HEK293 (cell line): ENCODE data around the gene SORD.

Experiments used
- CTCF ChIA-PET: fragments of 350-600 bp; formaldehyde crosslinking; extraction: SDS; loops from one replicate; lab custom pipeline; 2021; ENCODE audit warnings: antibody characterized with exemption; lab: Yijun Ruan, JAX
- POLR2A ChIA-PET: fragments of 300-600 bp; formaldehyde crosslinking; extraction: SDS; loops from one replicate; lab custom pipeline; 2020; ENCODE audit warnings: antibody characterized with exemption, inconsistent platforms; lab: Yijun Ruan, JAX
- H3K27ac ChIP-seq: fragments of 200-500 bp; sonication (Bioruptor generic); 2 replicates; pipeline ENCODE4 v1.5.1; 2014; ENCODE audit warnings: low read depth, low read length, control low read depth, inconsistent platforms; ENCODE audit errors: extremely low read depth
- H3K36me3 ChIP-seq, 2 experiments: fragments of 200-500 bp in 1 of 2; sonication (Bioruptor generic) in 1 of 2; 1 replicate in 1 of 2; 2 replicates in 1 of 2; pipeline ENCODE4 v1.5.1; 2014 to 2017; ENCODE audit warnings: inconsistent platforms in 2 of 2, low read length in 2 of 2; ENCODE audit not compliant: control insufficient read depth in 2 of 2, insufficient read depth in 1 of 2
- H3K4me1 ChIP-seq: fragments of 200-500 bp; sonication (Bioruptor generic); 2 replicates; pipeline ENCODE4 v1.5.1; 2014; ENCODE audit warnings: mild to moderate bottlenecking, low read length, inconsistent platforms; ENCODE audit not compliant: control insufficient read depth, insufficient read depth
- H3K4me3 ChIP-seq: 2 replicates; pipeline ENCODE4 v1.5.1; 2011; ENCODE audit warnings: low read depth, mild to moderate bottlenecking, control low read depth, low read length, moderate library complexity
- H3K9me3 ChIP-seq: fragments of 200-500 bp; sonication (Bioruptor generic); 2 replicates; pipeline ENCODE4 v1.5.1; 2014; ENCODE audit warnings: low read depth, low read length, inconsistent platforms; ENCODE audit not compliant: control insufficient read depth, insufficient read depth
- EGR2 ChIP-seq: fragments of 450-650 bp; formaldehyde crosslinking; IDR thresholded peaks from 2 replicates; pipeline ENCODE4 v1.5.1; 2016; ENCODE audit warnings: low read depth, missing biosample characterization, missing genetic modification characterization
- GFI1B ChIP-seq: fragments of 450-650 bp; formaldehyde crosslinking; IDR thresholded peaks from 2 replicates; pipeline ENCODE4 v1.5.1; 2016; ENCODE audit warnings: missing biosample characterization, missing genetic modification characterization
- HIC1 ChIP-seq: fragments of 450-650 bp; formaldehyde crosslinking; IDR thresholded peaks from 2 replicates; pipeline ENCODE4 v1.5.1; 2016; ENCODE audit warnings: missing biosample characterization, missing genetic modification characterization
- KLF1 ChIP-seq: fragments of 450-650 bp; formaldehyde crosslinking; IDR thresholded peaks from 2 replicates; pipeline ENCODE4 v1.5.1; 2016; ENCODE audit warnings: missing biosample characterization, missing genetic modification characterization
- ZBTB48 ChIP-seq: fragments of 450-650 bp; formaldehyde crosslinking; IDR thresholded peaks from 2 replicates; pipeline ENCODE4 v1.5.1; 2016; ENCODE audit warnings: missing biosample characterization, missing genetic modification characterization
- ZBTB7A ChIP-seq: fragments of 450-650 bp; formaldehyde crosslinking; IDR thresholded peaks from 2 replicates; pipeline ENCODE4 v1.5.1; 2016; ENCODE audit warnings: low read depth, missing biosample characterization, missing genetic modification characterization
- ZEB2 ChIP-seq: fragments of 450-650 bp; formaldehyde crosslinking; IDR thresholded peaks from 2 replicates; pipeline ENCODE4 v1.5.1; 2016; ENCODE audit warnings: missing biosample characterization, missing genetic modification characterization
- ZFHX2 ChIP-seq: fragments of 450-650 bp; formaldehyde crosslinking; conservative IDR thresholded peaks from 2 replicates; pipeline ENCODE4 v1.5.1; 2016; ENCODE audit warnings: missing biosample characterization, missing genetic modification characterization
- ZFP37 ChIP-seq: fragments of 450-650 bp; formaldehyde crosslinking; IDR thresholded peaks from 2 replicates; pipeline ENCODE4 v1.5.1; 2016; ENCODE audit warnings: missing biosample characterization, missing genetic modification characterization
- ZNF174 ChIP-seq: fragments of 450-650 bp; formaldehyde crosslinking; IDR thresholded peaks from 2 replicates; pipeline ENCODE4 v1.5.0; 2017; ENCODE audit warnings: missing biosample characterization, mild to moderate bottlenecking, missing genetic modification characterization
- ZNF175 ChIP-seq: fragments of 450-650 bp; formaldehyde crosslinking; IDR thresholded peaks from 2 replicates; pipeline ENCODE4 v1.5.1; 2016; ENCODE audit warnings: missing biosample characterization, missing genetic modification characterization
- ZNF19 ChIP-seq: fragments of 450-650 bp; formaldehyde crosslinking; IDR thresholded peaks from 2 replicates; pipeline ENCODE4; 2016; ENCODE audit warnings: missing biosample characterization, missing genetic modification characterization, low read depth
- ZNF2 ChIP-seq: fragments of 450-650 bp; formaldehyde crosslinking; IDR thresholded peaks from 2 replicates; pipeline ENCODE4 v1.5.1; 2016; ENCODE audit warnings: missing biosample characterization, missing genetic modification characterization
- ZNF280C ChIP-seq: fragments of 450-650 bp; formaldehyde crosslinking; IDR thresholded peaks from 2 replicates; pipeline ENCODE4 v1.5.1; 2016; ENCODE audit warnings: missing biosample characterization, missing genetic modification characterization
- ZNF335 ChIP-seq: fragments of 450-650 bp; formaldehyde crosslinking; conservative IDR thresholded peaks from 2 replicates; pipeline ENCODE4 v1.5.1; 2016; ENCODE audit warnings: missing biosample characterization, missing genetic modification characterization
- ZNF37A ChIP-seq: fragments of 450-650 bp; IDR thresholded peaks from 2 replicates; pipeline ENCODE4 v1.5.1; 2018; ENCODE audit warnings: missing biosample characterization, missing genetic modification characterization
- ZNF391 ChIP-seq: fragments of 450-650 bp; formaldehyde crosslinking; IDR thresholded peaks from 2 replicates; pipeline ENCODE4 v1.5.1; 2016; ENCODE audit warnings: low read depth, missing biosample characterization, missing genetic modification characterization, borderline replicate concordance
- ZNF398 ChIP-seq: fragments of 450-650 bp; formaldehyde crosslinking; IDR thresholded peaks from 2 replicates; pipeline ENCODE4 v1.5.1; 2017; ENCODE audit warnings: missing biosample characterization, missing genetic modification characterization
- ZNF423 ChIP-seq: fragments of 450-650 bp; formaldehyde crosslinking; IDR thresholded peaks from 2 replicates; pipeline ENCODE4 v1.5.1; 2016; ENCODE audit warnings: missing biosample characterization, missing genetic modification characterization
- ZNF426 ChIP-seq: fragments of 450-650 bp; formaldehyde crosslinking; IDR thresholded peaks from 2 replicates; pipeline ENCODE4 v1.5.1; 2017; ENCODE audit warnings: missing biosample characterization, missing genetic modification characterization, mild to moderate bottlenecking, inconsistent platforms, moderate library complexity
- ZNF555 ChIP-seq: fragments of 450-650 bp; formaldehyde crosslinking; conservative IDR thresholded peaks from 2 replicates; pipeline ENCODE4 v1.5.1; 2017; ENCODE audit warnings: missing biosample characterization, mild to moderate bottlenecking, missing genetic modification characterization, inconsistent platforms
- ZNF704 ChIP-seq: fragments of 450-650 bp; formaldehyde crosslinking; IDR thresholded peaks from 2 replicates; pipeline ENCODE4 v1.5.1; 2016; ENCODE audit warnings: missing biosample characterization, missing genetic modification characterization
- ZNF707 ChIP-seq: fragments of 450-650 bp; formaldehyde crosslinking; IDR thresholded peaks from 2 replicates; pipeline ENCODE4 v1.5.1; 2016; ENCODE audit warnings: missing biosample characterization, missing genetic modification characterization

SORD gene

GRCh38 chr15:45093013-45093412, 70.0 kb downstream of the SORD start:
- CTCF ChIA-PET, result interaction anchor here (0.6 to 1.7 kb wide), 3 partner anchors 23 to 428 kb away, joined by 3 to 5 read pairs (median 3); no protein-coding TSS in a partner anchor
- Histone ChIP-seq H3K27ac (no peak overlapping the region), H3K4me3 (no peak overlapping the region), H3K4me1 (peaks cover 3% of the 10 kb centered on the region; the same call in 1 of the 2 replicates), H3K36me3 (no peaks in the 10 kb centered on the region), H3K9me3 (no peaks in the 10 kb centered on the region)
- POLR2A ChIA-PET, result no interaction called here
- TF ChIP-seq ZNF707 (tag by site-specific recombination), result no peak
- TF ChIP-seq ZFP37 (tag by site-specific recombination), result no peak
- no peak for TF ChIP-seq ZEB2 (tag by site-specific recombination)
- no peak for TF ChIP-seq ZNF174 (tag by site-specific recombination)
- no peak for TF ChIP-seq GFI1B (tag by site-specific recombination)
- no peak for TF ChIP-seq EGR2 (tag by site-specific recombination)
- TF ChIP-seq HIC1 (tag by site-specific recombination), result no peak
- TF ChIP-seq ZBTB48 (tag by site-specific recombination), result no peak

- Histone ChIP-seq H3K4me3 (no peak overlapping the region), H3K9me3 (no peaks in the 10 kb centered on the region), H3K4me1 (peaks cover 2% of the 10 kb centered on the region; the same call in 1 of the 2 replicates), H3K27ac (no peak overlapping the region), H3K36me3 (no peaks in the 10 kb centered on the region)
- ChIA-PET CTCF (interaction anchor here (0.7 to 1.7 kb wide), 3 partner anchors 22 to 295 kb away, joined by 3 to 5 read pairs (median 3); no protein-coding TSS in a partner anchor), POLR2A (interaction anchor here (0.6 kb wide), 1 partner anchor 125 kb away, joined by 4 read pairs; no protein-coding TSS in a partner anchor)
- TF ChIP-seq ZNF426 (no peak), ZNF280C (no peak), ZFHX2 (tag by site-specific recombination) (no peak), ZNF704 (tag by site-specific recombination) (no peak), ZNF391 (tag by site-specific recombination) (no peak), ZNF423 (tag by site-specific recombination) (no peak), ZNF398 (tag by site-specific recombination) (no peak), ZNF19 (tag by site-specific recombination) (no peak), ZNF37A (tag by site-specific recombination) (no peak), ZNF335 (no peak), ZNF175 (no peak), ZNF2 (tag by site-specific recombination) (no peak), EGR2 (tag by site-specific recombination) (no peak), ZNF555 (tag by site-specific recombination) (no peak), ZBTB7A (tag by site-specific recombination) (no peak), KLF1 (tag by site-specific recombination) (no peak)
Observed at GRCh38 chr15:45093622-45094357, 70.8 kb downstream of the SORD start.
